NB4 (cell line): ENCODE measurements around the gene ELP5.

Experiments
- MAX ChIP-seq: IDR thresholded peaks from 2 replicates; pipeline ENCODE4 v1.6.1; 2011; ENCODE audit warnings: low read depth, low read length
- POLR2A ChIP-seq: IDR thresholded peaks from 2 replicates; pipeline ENCODE4 v1.6.1; 2011; ENCODE audit warnings: mild to moderate bottlenecking; ENCODE audit not compliant: insufficient read length; ENCODE audit errors: extremely low read depth
- TF ChIP-seq, protein P1 (sequence below): IDR thresholded peaks from one replicate; pipeline ENCODE4 v1.5.1; 2012; ENCODE audit warnings: low read depth, low read length

DNA sequence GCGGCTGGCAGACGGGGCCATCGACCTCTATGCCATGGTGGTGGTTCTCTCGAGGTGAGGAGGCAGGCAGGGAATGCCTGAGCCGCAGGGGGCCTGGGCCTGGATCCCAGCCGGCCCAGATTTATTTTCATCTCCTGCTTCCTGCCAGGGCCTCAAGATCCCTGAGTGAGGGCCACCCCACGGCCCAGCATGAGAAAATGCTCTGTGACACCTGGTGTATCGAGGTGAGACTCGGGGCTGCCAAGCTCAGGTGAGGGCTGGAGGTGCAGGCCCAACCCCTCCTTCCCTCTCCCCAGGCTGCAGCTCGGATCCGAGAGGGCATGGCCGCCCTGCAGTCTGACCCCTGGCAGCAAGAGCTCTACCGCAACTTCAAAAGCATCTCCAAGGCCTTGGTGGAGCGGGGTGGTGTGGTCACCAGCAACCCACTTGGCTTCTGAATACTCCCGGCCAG, 27.3 kb upstream of the ELP5 start:
- TF ChIP-seq, protein P1, sequence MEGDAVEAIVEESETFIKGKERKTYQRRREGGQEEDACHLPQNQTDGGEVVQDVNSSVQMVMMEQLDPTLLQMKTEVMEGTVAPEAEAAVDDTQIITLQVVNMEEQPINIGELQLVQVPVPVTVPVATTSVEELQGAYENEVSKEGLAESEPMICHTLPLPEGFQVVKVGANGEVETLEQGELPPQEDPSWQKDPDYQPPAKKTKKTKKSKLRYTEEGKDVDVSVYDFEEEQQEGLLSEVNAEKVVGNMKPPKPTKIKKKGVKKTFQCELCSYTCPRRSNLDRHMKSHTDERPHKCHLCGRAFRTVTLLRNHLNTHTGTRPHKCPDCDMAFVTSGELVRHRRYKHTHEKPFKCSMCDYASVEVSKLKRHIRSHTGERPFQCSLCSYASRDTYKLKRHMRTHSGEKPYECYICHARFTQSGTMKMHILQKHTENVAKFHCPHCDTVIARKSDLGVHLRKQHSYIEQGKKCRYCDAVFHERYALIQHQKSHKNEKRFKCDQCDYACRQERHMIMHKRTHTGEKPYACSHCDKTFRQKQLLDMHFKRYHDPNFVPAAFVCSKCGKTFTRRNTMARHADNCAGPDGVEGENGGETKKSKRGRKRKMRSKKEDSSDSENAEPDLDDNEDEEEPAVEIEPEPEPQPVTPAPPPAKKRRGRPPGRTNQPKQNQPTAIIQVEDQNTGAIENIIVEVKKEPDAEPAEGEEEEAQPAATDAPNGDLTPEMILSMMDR, result no peak
- no peak for TF ChIP-seq POLR2A
- TF ChIP-seq MAX, result no peak
